ENCODE data around the gene ULK4. TPM values are rescaled to one million over a fixed set of nuclear protein-coding genes. Genes with fewer than 3 reads are reported as not detected.

Gene ULK4
- polyA plus RNA-seq, 1 of the 3 experiments (the other 2 are of a cell fraction) = 6.2 TPM

DNA sequence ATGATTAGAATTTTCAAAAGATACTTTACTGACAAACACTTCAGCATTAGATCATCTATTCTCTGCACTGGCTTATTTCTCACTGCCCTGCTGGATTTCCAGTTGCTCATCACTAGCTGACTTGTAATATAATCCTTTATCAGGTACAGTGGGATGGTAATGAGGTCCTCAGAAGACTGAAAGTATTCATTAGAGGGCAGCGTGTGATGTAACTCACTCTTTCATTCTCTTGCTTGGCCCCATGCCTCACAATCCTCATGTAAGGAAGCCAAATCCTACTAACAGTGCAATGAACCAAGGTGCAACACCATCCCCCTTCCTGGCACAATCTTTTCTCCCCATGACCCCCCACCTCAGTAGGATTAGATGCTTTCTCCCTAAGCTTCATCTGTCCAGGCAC lies 472.7 kb downstream of the ULK4 start:
- H3K9me3 ChIP-seq = no peaks in the 10 kb centered on the region
- H3K4me2 ChIP-seq = no peak overlapping the region
- no peak overlapping the region for H3K9ac ChIP-seq
- POLR2A ChIA-PET = no interaction called here
- no peaks in the 10 kb centered on the region for H4K20me1 ChIP-seq (ENCODE audit: insufficient read depth)
- no peaks in the 10 kb centered on the region for H3K27me3 ChIP-seq (ENCODE audit: insufficient read depth)
- no peak overlapping the region for H3K27ac ChIP-seq (ENCODE audit: low read depth in 2 of 2, low read length in 1 of 2)
- DNase-seq = no peak
- TF ChIP-seq FOXM1 (IDR thresholded peaks at IDR 0.05; ENCODE audit: low read depth) (no peak), TCF12 (IDR thresholded peaks at IDR 0.05) (no peak), YY1 (IDR thresholded peaks at IDR 0.05; ENCODE audit: low read depth) (no peak), FOSL2 (IDR thresholded peaks at IDR 0.05; ENCODE audit: borderline replicate concordance, low read depth) (no peak), RFX5 (IDR thresholded peaks at IDR 0.05; ENCODE audit: low read length) (no peak), FOXJ3 (CRISPR knock-in tag; IDR thresholded peaks at IDR 0.05) (no peak), POLR2AphosphoS5 (IDR thresholded peaks at IDR 0.05; ENCODE audit: low read depth, low read length) (no peak), RCOR1 (IDR thresholded peaks at IDR 0.05; ENCODE audit: low read length) (no peak), EP300 (IDR thresholded peaks at IDR 0.05; ENCODE audit: borderline replicate concordance in 1 of 2, low read depth in 1 of 2, low read length in 1 of 2) (no peak), JUND (IDR thresholded peaks at IDR 0.05) (no peak), USF2 (IDR thresholded peaks at IDR 0.05; ENCODE audit: borderline replicate concordance, low read depth, low read length) (no peak), NFIC (IDR thresholded peaks at IDR 0.05; ENCODE audit: borderline replicate concordance) (no peak), TEAD4 (IDR thresholded peaks at IDR 0.05; ENCODE audit: borderline replicate concordance, insufficient read depth) (no peak)
- no peaks in the 10 kb centered on the region for H3K4me1 ChIP-seq (ENCODE audit: control insufficient read depth in 1 of 2, insufficient read depth in 2 of 2, low read depth in 1 of 2, low read length in 1 of 2)
- H3K9me2 ChIP-seq = 0 out of 2 replicates have a peak, but pooled peaks cover 4% of the 10 kb centered on the region
- no peaks in the 10 kb centered on the region for H3K36me3 ChIP-seq (replicated peaks in 1 of 2; ENCODE audit: control insufficient read depth in 1 of 2, insufficient read depth in 2 of 2, low read length in 1 of 2)
- CTCF ChIA-PET = interaction anchor here (1.5 kb wide), 1 partner anchor 8 kb away, joined by 3 read pairs; no protein-coding TSS in a partner anchor
- no peak overlapping the region for H2AFZ ChIP-seq (ENCODE audit: low read depth)
- no peak overlapping the region for H3K4me3 ChIP-seq (ENCODE audit: low read depth in 2 of 2, low read length in 1 of 2)
- WGBS (ENCODE audit: low lambda C conversion rate) = 72% methylated on average over 1 of the region's 1 CpG
- no peaks in the 10 kb centered on the region; the same call in 1 of the 2 replicates for H3K79me2 ChIP-seq (ENCODE audit: insufficient read depth)
- H3F3A ChIP-seq (replicated peaks; ENCODE audit: insufficient read depth) = no peaks in the 10 kb centered on the region

DNA sequence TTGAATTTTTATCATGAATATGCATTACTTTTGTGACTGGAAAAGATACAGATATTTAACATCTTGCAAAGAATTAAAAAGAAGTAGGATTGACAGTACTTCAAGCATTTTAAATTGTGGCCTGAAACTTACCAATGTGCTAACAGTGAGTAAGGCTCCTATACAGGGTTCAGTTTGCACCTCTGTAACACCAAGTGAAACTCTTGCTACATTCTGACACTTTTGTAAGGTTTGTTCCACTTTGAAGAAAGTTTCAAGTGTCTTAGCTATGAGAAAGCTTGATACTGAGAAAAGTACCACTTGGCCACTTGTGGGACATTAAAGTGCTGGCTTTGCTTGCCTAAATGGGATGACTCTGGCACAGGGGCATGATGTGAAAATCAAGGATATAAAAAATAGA lies 473.4 kb downstream of the ULK4 start:
- Histone ChIP-seq H3K27me3 (ENCODE audit: insufficient read depth) (no peaks in the 10 kb centered on the region), H3K79me2 (ENCODE audit: insufficient read depth) (no peaks in the 10 kb centered on the region; the same call in 1 of the 2 replicates), H3K9me3 (no peaks in the 10 kb centered on the region), H3F3A (replicated peaks; ENCODE audit: insufficient read depth) (no peaks in the 10 kb centered on the region), H4K20me1 (ENCODE audit: insufficient read depth) (no peaks in the 10 kb centered on the region), H2AFZ (ENCODE audit: low read depth) (no peak overlapping the region), H3K27ac (ENCODE audit: low read depth in 2 of 2, low read length in 1 of 2) (no peak overlapping the region), H3K36me3 (replicated peaks in 1 of 2; ENCODE audit: control insufficient read depth in 1 of 2, insufficient read depth in 2 of 2, low read length in 1 of 2) (no peaks in the 10 kb centered on the region), H3K4me2 (no peak overlapping the region), H3K9ac (no peak overlapping the region), H3K4me3 (ENCODE audit: low read depth in 2 of 2, low read length in 1 of 2) (no peak overlapping the region), H3K4me1 (ENCODE audit: control insufficient read depth in 1 of 2, insufficient read depth in 2 of 2, low read depth in 1 of 2, low read length in 1 of 2) (no peaks in the 10 kb centered on the region), H3K9me2 (0 out of 2 replicates have a peak, but pooled peaks cover 4% of the 10 kb centered on the region)
- no peak for DNase-seq
- TF ChIP-seq FOXJ3 (CRISPR knock-in tag; IDR thresholded peaks at IDR 0.05) (no peak), SMC3 (IDR thresholded peaks at IDR 0.05; ENCODE audit: low read depth, low read length) (no peak), GATA2 (CRISPR knock-in tag; IDR thresholded peaks at IDR 0.05) (no peak), TAF1 (IDR thresholded peaks at IDR 0.05; ENCODE audit: borderline replicate concordance, low read depth, low read length) (no peak), RCOR1 (IDR thresholded peaks at IDR 0.05; ENCODE audit: low read length) (no peak), CHD2 (IDR thresholded peaks at IDR 0.05; ENCODE audit: low read length, partially characterized antibody) (no peak), EZH2phosphoT487 (IDR thresholded peaks at IDR 0.05; ENCODE audit: borderline replicate concordance, low read depth) (no peak), POLR2AphosphoS5 (IDR thresholded peaks at IDR 0.05; ENCODE audit: low read depth, low read length) (no peak), FOXM1 (IDR thresholded peaks at IDR 0.05; ENCODE audit: low read depth) (no peak), NFIC (IDR thresholded peaks at IDR 0.05; ENCODE audit: borderline replicate concordance) (no peak), MEF2A (IDR thresholded peaks at IDR 0.05; ENCODE audit: borderline replicate concordance, low read depth) (no peak)
- POLR2A ChIA-PET = no interaction called here
- CTCF ChIA-PET = interaction anchor here (1.5 kb wide), 1 partner anchor 9 kb away, joined by 3 read pairs; no protein-coding TSS in a partner anchor
